Measurements from ENCODE around the gene LMO7.

DNA sequence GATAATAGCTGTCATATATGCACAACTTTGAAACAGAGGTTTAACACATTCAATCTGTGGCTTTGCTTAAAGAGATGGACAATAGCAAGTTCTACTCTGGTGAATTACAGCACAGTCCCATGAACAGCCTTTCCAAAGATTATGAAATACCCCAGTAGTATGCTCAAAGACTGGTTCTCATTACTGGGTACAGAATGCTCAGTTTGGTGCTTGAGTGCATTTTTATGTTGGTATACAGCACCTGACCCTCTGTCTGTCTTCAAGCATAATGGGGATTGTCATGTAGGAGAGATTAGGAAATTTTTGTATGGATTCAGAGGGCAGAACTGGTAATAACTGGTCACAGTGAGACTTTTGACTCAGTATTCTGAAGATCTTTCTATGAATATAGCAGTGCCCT, 7.6 kb downstream of the LMO7 start:
- TF ChIP-seq CTCF (conservative IDR thresholded peaks at IDR 0.05; ENCODE audit: low read length) = no peak
- TF ChIP-seq EZH2phosphoT487 (IDR thresholded peaks at IDR 0.05; ENCODE audit: borderline replicate concordance, low read depth, low read length) = no peak

Measured in OCI-LY7 (cell line).